H1 (cell line): ENCODE data around the gene TCERG1L. TPM values are rescaled to one million over a fixed set of nuclear protein-coding genes. Genes with fewer than 3 reads are reported as not detected.
A peak's percentile ranks its signal among the peaks of the same experiment; 100 is the strongest.

Experiments used
- CTCF ChIA-PET: fragments of 300-600 bp; sonication (Branson Sonifier 250); formaldehyde crosslinking; loops from one replicate; lab custom pipeline; 2021; ENCODE audit not compliant: partially characterized antibody; lab: Charles Lee
- POLR2A ChIA-PET: fragments of 300-600 bp; sonication (Branson Sonifier 250); formaldehyde crosslinking; loops from one replicate; lab custom pipeline; 2021; ENCODE audit warnings: inconsistent platforms; ENCODE audit not compliant: partially characterized antibody; lab: Charles Lee
- DNase-seq, 2 experiments: peaks; one replicate each; pipeline versions ENCODE4 v3.0.0 to v3.0.0-alpha.2; 2010 to 2022; ENCODE audit warnings: low spot score in 2 of 2, low read depth in 1 of 2, mixed read lengths in 1 of 2
- FAIRE-seq: peaks from 2 replicates; lab custom pipeline; 2011; peaks lifted over from hg19 to GRCh38; lab: Jason Lieb, UNC
- H2AFZ ChIP-seq: 2 replicates; pipeline ENCODE4 v1.8.1; 2012; ENCODE audit warnings: low read length, inconsistent platforms
- H2AK5ac ChIP-seq: 2 replicates; pipeline ENCODE4 v1.6.1; 2013; ENCODE audit warnings: low read depth, low read length
- H2BK120ac ChIP-seq: replicated peaks from 2 replicates; pipeline ENCODE3; 2013; ENCODE audit warnings: low read depth, low read length, inconsistent platforms
- H2BK12ac ChIP-seq: 2 replicates; pipeline ENCODE4 v1.6.1; 2013; ENCODE audit warnings: low read depth, low read length
- H2BK15ac ChIP-seq: 2 replicates; pipeline ENCODE4 v1.6.1; 2013; ENCODE audit warnings: low read length
- H2BK20ac ChIP-seq: 2 replicates; pipeline ENCODE4 v1.6.1; 2013; ENCODE audit warnings: low read length
- H2BK5ac ChIP-seq: 2 replicates; pipeline ENCODE4 v1.6.1; 2013; ENCODE audit warnings: low read depth, low read length
- H3K14ac ChIP-seq: 2 replicates; pipeline ENCODE4 v1.6.1; 2013; ENCODE audit warnings: inconsistent platforms; ENCODE audit not compliant: insufficient read length
- H3K18ac ChIP-seq: 2 replicates; pipeline ENCODE4 v1.6.1; 2013; ENCODE audit warnings: low read length; ENCODE audit errors: extremely low read depth
- H3K23ac ChIP-seq: 2 replicates; pipeline ENCODE4 v1.6.1; 2013; ENCODE audit warnings: inconsistent platforms; ENCODE audit not compliant: insufficient read length
- H3K23me2 ChIP-seq: 2 replicates; pipeline ENCODE4 v1.6.1; 2013; ENCODE audit warnings: low read depth, low read length
- H3K27ac ChIP-seq: 2 replicates; pipeline ENCODE4 v1.6.1; 2011; ENCODE audit warnings: low read depth, low read length, inconsistent platforms
- H3K27me3 ChIP-seq, 4 experiments: replicated peaks in 1 of 4; 1 replicate in 1 of 4; 2 replicates in 3 of 4; pipeline versions ENCODE4 v1.6.1 to v1.8.1; 2011 to 2013; ENCODE audit warnings: low read length in 3 of 4, mild to moderate bottlenecking in 3 of 4, inconsistent platforms in 2 of 4, mixed read lengths in 2 of 4, moderate library complexity in 1 of 4; ENCODE audit not compliant: control insufficient read depth in 3 of 4, insufficient read depth in 3 of 4; ENCODE audit errors: extremely low read depth in 1 of 4
- H3K36me3 ChIP-seq, 4 experiments: 2 replicates each; pipeline versions ENCODE4 v1.6.1 to v1.8.1; 2011 to 2013; ENCODE audit warnings: mild to moderate bottlenecking in 4 of 4, low read length in 3 of 4, moderate library complexity in 2 of 4, control low read depth in 1 of 4, inconsistent platforms in 1 of 4; ENCODE audit not compliant: insufficient read depth in 4 of 4, control insufficient read depth in 2 of 4
- H3K4ac ChIP-seq: replicated peaks from 2 replicates; pipeline ENCODE3; 2013; ENCODE audit warnings: low read length, low read depth, mixed read lengths, inconsistent platforms; ENCODE audit not compliant: insufficient read length
- H3K4me1 ChIP-seq, 4 experiments: replicated peaks in 1 of 4; 1 replicate in 1 of 4; 2 replicates in 3 of 4; pipeline versions ENCODE4 v1.6.1 to v1.8.1; 2011 to 2013; ENCODE audit warnings: low read length in 3 of 4, inconsistent platforms in 2 of 4, mixed read lengths in 1 of 4; ENCODE audit not compliant: insufficient read depth in 4 of 4, control insufficient read depth in 3 of 4
- H3K4me2 ChIP-seq, 2 experiments: 2 replicates each; pipeline versions ENCODE4 v1.6.1 to v1.8.1; 2011 to 2013; ENCODE audit warnings: low read depth in 2 of 2, low read length in 2 of 2, control low read depth in 1 of 2, inconsistent platforms in 1 of 2, mild to moderate bottlenecking in 1 of 2; ENCODE audit not compliant: insufficient read depth in 1 of 2
- H3K4me3 ChIP-seq, 4 experiments: fragments of 200-600, 300-600 bp in 1 of 4; sonication (generic), shearing (Covaris generic), sonication (Bioruptor Twin) in 1 of 4; 2 replicates each; pipeline versions ENCODE4 v1.5.1 to v1.8.1; 2011 to 2016; ENCODE audit warnings: low read length in 4 of 4, low read depth in 3 of 4, control low read depth in 2 of 4, inconsistent platforms in 2 of 4, mild to moderate bottlenecking in 2 of 4, mixed read lengths in 1 of 4, moderate library complexity in 1 of 4; ENCODE audit not compliant: insufficient read depth in 2 of 4; ENCODE audit errors: extremely low read depth in 1 of 4
- H3K56ac ChIP-seq: replicated peaks from 2 replicates; pipeline ENCODE3; 2013; ENCODE audit warnings: low read depth, mild to moderate bottlenecking, mixed read lengths, low read length, inconsistent platforms; ENCODE audit not compliant: insufficient read length
- H3K79me1 ChIP-seq: 2 replicates; pipeline ENCODE4 v1.6.1; 2013; ENCODE audit warnings: low read depth, low read length, control low read depth
- H3K79me2 ChIP-seq, 2 experiments: 2 replicates each; pipeline versions ENCODE4 v1.6.1 to v1.8.1; 2012 to 2013; ENCODE audit warnings: low read length in 2 of 2, mild to moderate bottlenecking in 2 of 2, inconsistent platforms in 1 of 2; ENCODE audit not compliant: insufficient read depth in 2 of 2, control insufficient read depth in 1 of 2
- H3K9ac ChIP-seq, 4 experiments: replicated peaks in 1 of 4; 1 replicate in 1 of 4; 2 replicates in 3 of 4; pipeline versions ENCODE4 v1.6.1 to v1.8.1; 2011 to 2013; ENCODE audit warnings: low read depth in 3 of 4, low read length in 3 of 4, control low read depth in 2 of 4, mild to moderate bottlenecking in 2 of 4, moderate library complexity in 2 of 4, inconsistent platforms in 1 of 4; ENCODE audit errors: extremely low read depth in 1 of 4
- H3K9me3 ChIP-seq, 2 experiments: 2 replicates each; pipeline versions ENCODE4 v1.6.1 to v1.8.1; 2012 to 2013; ENCODE audit warnings: mild to moderate bottlenecking in 2 of 2, moderate library complexity in 2 of 2, control low read depth in 1 of 2, inconsistent platforms in 1 of 2, low read depth in 1 of 2, low read length in 1 of 2, mixed read lengths in 1 of 2; ENCODE audit not compliant: insufficient read depth in 2 of 2
- H4K20me1 ChIP-seq, 2 experiments: replicated peaks in 1 of 2; 2 replicates each; pipeline versions ENCODE3 to v1.8.1; 2011 to 2013; ENCODE audit warnings: inconsistent platforms in 2 of 2, low read length in 2 of 2, mild to moderate bottlenecking in 1 of 2; ENCODE audit not compliant: insufficient read depth in 2 of 2, control insufficient read depth in 1 of 2
- H4K5ac ChIP-seq: 2 replicates; pipeline ENCODE4 v1.6.1; 2013; ENCODE audit warnings: low read length, low read depth, mixed read lengths, inconsistent platforms; ENCODE audit not compliant: insufficient read length
- H4K8ac ChIP-seq: 2 replicates; pipeline ENCODE4 v1.8.0; 2013; ENCODE audit warnings: mild to moderate bottlenecking, moderate library complexity, low read length, inconsistent platforms; ENCODE audit not compliant: insufficient read depth; ENCODE audit errors: extremely low read depth
- H4K91ac ChIP-seq: replicated peaks from 2 replicates; pipeline ENCODE3; 2013; ENCODE audit warnings: low read length, mixed read lengths, inconsistent platforms; ENCODE audit not compliant: insufficient read length
- KDM1A ChIP-seq: fragments of 200-600, 300-600 bp; sonication (generic); IDR thresholded peaks from 2 replicates; pipeline ENCODE4 v1.7.1; 2016; ENCODE audit warnings: mild to moderate bottlenecking, low read length, borderline replicate concordance
- NRF1 ChIP-seq: IDR thresholded peaks from 2 replicates; pipeline ENCODE4 v1.6.1; 2011; ENCODE audit warnings: mild to moderate bottlenecking, low read depth, low read length, improper control_type of control experiment
- RAD21 ChIP-seq, 2 experiments: IDR thresholded peaks in 1 of 2; conservative IDR thresholded peaks in 1 of 2; 2 replicates each; pipeline ENCODE4 v1.6.1; 2011; ENCODE audit warnings: low read depth in 2 of 2, low read length in 2 of 2, improper control_type of control experiment in 1 of 2, inconsistent platforms in 1 of 2, mild to moderate bottlenecking in 1 of 2, moderate library complexity in 1 of 2
- RBBP5 ChIP-seq: IDR thresholded peaks from 2 replicates; pipeline ENCODE4 v1.7.1; 2012; ENCODE audit warnings: low read depth, mild to moderate bottlenecking, inconsistent platforms, low read length, moderate library complexity, borderline replicate concordance
- RNF2 ChIP-seq: fragments of 200-900, 300-1000 bp; sonication (generic); IDR thresholded peaks from 2 replicates; pipeline ENCODE4 v1.7.1; 2016; ENCODE audit warnings: borderline replicate concordance, low read depth, mild to moderate bottlenecking, antibody characterized with exemption, low read length; ENCODE audit not compliant: poor library complexity, severe bottlenecking; ENCODE audit errors: missing control alignments
- SAP30 ChIP-seq: fragments of 300-600 bp; sonication (generic); IDR thresholded peaks from 2 replicates; pipeline ENCODE4 v1.7.1; 2012; ENCODE audit warnings: low read length, moderate library complexity, mild to moderate bottlenecking, inconsistent platforms; ENCODE audit not compliant: insufficient read depth, insufficient replicate concordance
- SIN3A ChIP-seq, 2 experiments: IDR thresholded peaks in 1 of 2; conservative IDR thresholded peaks in 1 of 2; 2 replicates each; pipeline ENCODE4 v1.6.1; 2011 to 2012; ENCODE audit warnings: low read length in 2 of 2, improper control_type of control experiment in 1 of 2, low read depth in 1 of 2, mild to moderate bottlenecking in 1 of 2
- SP2 ChIP-seq: IDR thresholded peaks from 2 replicates; pipeline ENCODE4 v1.6.1; 2012; ENCODE audit warnings: mild to moderate bottlenecking, low read length, inconsistent platforms
- WGBS, 2 experiments: shearing (Covaris generic) in 1 of 2; methylation state at CpG; one replicate each; pipeline versions ENCODE4 v1.1.6 to v1.1.7; 2013 to 2015; ENCODE audit warnings: low lambda C conversion rate in 2 of 2, mixed read lengths in 2 of 2, inconsistent platforms in 1 of 2, low coverage in 1 of 2, missing lambda C conversion rate in 1 of 2; ENCODE audit not compliant: insufficient replicate concordance in 2 of 2, insufficient coverage in 1 of 2, insufficient read length in 1 of 2; ENCODE audit errors: extremely low coverage in 1 of 2, missing lambda C conversion rate in 1 of 2; 5-methylcytosine and 5-hydroxymethylcytosine counted together
- polyA plus RNA-seq, 7 experiments: library from polyadenylated mRNA; depleted of rRNA in 3 of 7; stranded (reverse) in 5 of 7; unstranded in 2 of 7; fragments of >200 nt in 5 of 7; fragments of 200-250 nt in 2 of 7; gene quantifications; 1 replicate in 5 of 7; 2 replicates in 1 of 7; 4 replicates in 1 of 7; pipeline versions ENCODE4 v1.2.1 to v1.2.3, GENCODE V29; 2011 to 2013; ENCODE audit warnings: missing spikeins in 2 of 7, mixed read lengths in 2 of 7
- total RNA-seq: library from RNA; stranded (reverse); fragmentation: NEBNext Ultra II Directional; extraction: Animal tissue kit (Norgen Biotek cat#: 25700); gene quantifications from 2 replicates; pipeline ENCODE4 v1.2.1, GENCODE V29; 2021
- TF ChIP-seq, protein P1 (sequence below): IDR thresholded peaks from 2 replicates; pipeline ENCODE4 v1.6.1; 2011; ENCODE audit warnings: low read depth, mild to moderate bottlenecking, low read length; ENCODE audit not compliant: insufficient read depth

Gene TCERG1L
- total and polyA plus RNA-seq, 2 of the 8 experiments (the other 6 are each of a cell fraction or from before 2014, with no cell fraction given) = 3.9 to 6.9 TPM

DNA sequence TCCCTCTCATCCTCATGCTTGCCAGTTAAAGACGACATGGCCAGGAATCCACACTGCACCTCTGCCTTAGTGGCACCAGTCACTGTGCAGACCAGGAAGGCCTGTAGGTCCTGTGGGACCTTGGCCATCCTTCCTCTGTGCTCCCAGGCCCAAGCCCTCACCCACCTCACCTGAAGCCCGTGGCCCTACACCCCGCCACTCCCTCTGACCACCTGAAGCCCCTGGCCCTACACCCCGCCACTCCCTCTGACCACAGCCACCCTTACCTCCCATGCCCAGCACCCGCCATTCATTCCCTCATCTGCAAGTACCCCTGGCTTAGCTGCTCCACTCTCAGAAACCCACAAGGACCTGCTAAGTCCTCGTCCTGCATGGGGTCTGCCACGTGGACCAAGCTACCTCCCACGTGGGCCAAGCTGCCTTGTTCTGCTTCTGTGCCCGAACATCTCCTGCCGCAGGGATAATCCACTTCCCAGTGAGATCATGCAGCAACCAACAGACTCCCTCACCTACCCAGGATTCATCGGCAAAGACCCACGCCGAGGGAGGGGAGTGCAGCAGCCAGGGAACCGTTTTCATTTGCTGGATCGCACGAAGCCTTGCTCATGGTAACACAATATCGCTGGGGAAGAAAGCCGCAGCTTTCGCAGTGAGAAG lies 151.2 kb downstream of the TCERG1L start:
- Histone ChIP-seq H4K5ac (no peak overlapping the region), H3K4me3 (no peak overlapping the region), H3K4ac (no peak overlapping the region), H3K23me2 (no peaks in the 10 kb centered on the region), H3K27me3 (no peaks in the 10 kb centered on the region), H3K9ac (no peak overlapping the region), H3K14ac (no peak overlapping the region), H2BK120ac (no peak overlapping the region), H3K56ac (no peak overlapping the region), H4K91ac (no peak overlapping the region), H3K79me1 (no peaks in the 10 kb centered on the region), H2BK5ac (peak overlapping the region; percentile 30; the same call in 1 of the 2 replicates), H3K23ac (no peak overlapping the region), H3K79me2 (no peaks in the 10 kb centered on the region), H2AK5ac (no peak overlapping the region), H3K9me3 (no peaks in the 10 kb centered on the region), H3K4me1 (no peaks in the 10 kb centered on the region), H3K36me3 (no peaks in the 10 kb centered on the region), H3K27ac (no peak overlapping the region), H2BK20ac (no peak overlapping the region), H2BK15ac (no peak overlapping the region), H4K20me1 (no peaks in the 10 kb centered on the region), H4K8ac (no peak overlapping the region), H3K4me2 (no peak overlapping the region), H3K18ac (no peak overlapping the region), H2BK12ac (no peak overlapping the region; the same call in 1 of the 2 replicates), H2AFZ (no peak overlapping the region)
- FAIRE-seq (no peak), DNase-seq (no peak)
- 87% methylated on average over 19 of the region's 19 CpGs; no CpG with 5 or more reads in 1 of the 2 experiments for WGBS, 2 experiments
- POLR2A ChIA-PET = no interaction called here
- CTCF ChIA-PET = interaction anchor here (1.1 to 2.2 kb wide), 3 partner anchors 15 to 73 kb away, joined by 3 to 8 read pairs (median 4); no protein-coding TSS in a partner anchor
- TF ChIP-seq RBBP5 (no peak), SP2 (no peak), KDM1A (no peak), NRF1 (no peak), SAP30 (no peak), RAD21 (IDR thresholded peaks at IDR 0.05 in 1 of 2, conservative IDR thresholded peaks at IDR 0.05 in 1 of 2; ENCODE audit: low read depth in 2 of 2, low read length in 2 of 2) (no peak), SIN3A (conservative IDR thresholded peaks at IDR 0.05 in 1 of 2, IDR thresholded peaks at IDR 0.05 in 1 of 2; ENCODE audit: low read depth in 1 of 2, low read length in 2 of 2) (no peak), RNF2 (no peak)
- TF ChIP-seq, protein P1, sequence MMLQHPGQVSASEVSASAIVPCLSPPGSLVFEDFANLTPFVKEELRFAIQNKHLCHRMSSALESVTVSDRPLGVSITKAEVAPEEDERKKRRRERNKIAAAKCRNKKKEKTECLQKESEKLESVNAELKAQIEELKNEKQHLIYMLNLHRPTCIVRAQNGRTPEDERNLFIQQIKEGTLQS = no peak
